Hematopoietic multipotent progenitor cell treated with erythropoietin and hydrocortisone succinate and interleukin-3 and kit ligand, for 6 days (in vitro differentiated cells): Measurements from ENCODE around the gene GEMIN5.
A peak's percentile ranks its signal among the peaks of the same experiment; 100 is the strongest.
"Not testable (repeated sequence)": the region's sequence is repeated elsewhere in the genome, so short reads cannot be mapped to it uniquely, and the experiment has no call there.

Source experiments
- DNase-seq: peaks from one replicate; pipeline ENCODE4 v3.0.0-alpha.2; 2015

GEMIN5 gene

DNA sequence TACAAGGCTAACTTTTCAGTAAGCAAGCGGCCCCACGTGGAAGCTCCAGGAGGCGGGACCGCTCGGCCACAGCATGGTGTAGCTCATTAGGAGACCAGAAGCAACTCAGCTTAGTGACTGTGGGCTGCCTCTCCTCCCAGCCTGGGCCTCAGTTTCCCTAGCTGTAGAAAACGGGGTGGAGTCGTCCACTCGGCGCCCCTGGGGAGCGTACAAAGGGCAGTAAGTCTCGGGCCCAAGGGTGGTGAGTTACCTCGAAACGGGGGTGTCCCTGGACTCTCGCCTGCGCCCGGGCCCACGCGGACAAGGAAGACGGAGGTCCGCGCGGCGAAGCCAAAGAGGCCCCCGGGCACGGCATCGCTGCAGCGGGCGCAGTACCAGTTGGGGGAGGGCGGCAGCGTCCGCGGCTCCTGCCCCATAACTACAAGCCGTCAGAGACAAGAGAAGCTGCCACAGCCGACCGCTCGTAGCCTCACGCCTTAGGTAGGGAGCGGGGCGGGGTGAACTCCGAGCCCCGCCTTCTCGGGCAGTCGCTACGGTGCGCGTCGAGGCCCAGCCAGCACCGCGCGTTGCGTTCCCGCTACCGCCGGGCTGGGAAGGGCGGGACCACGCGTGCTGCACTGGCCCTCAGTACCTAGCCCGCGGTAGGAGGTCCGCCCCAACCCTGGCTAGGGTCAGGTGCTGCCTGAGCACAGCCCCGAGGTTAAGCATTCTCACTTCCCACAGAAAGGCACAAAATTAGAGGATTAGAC, at the start of gene GEMIN5:
TSS of gene GEMIN5 (minus strand) at position 494 of the 749 bp plus-strand sequence. CDS start at position 416, 78 bp downstream.
- DNase-seq: peak; percentile 96

GRCh38 chr5:154986151-154986550, 48.1 kb upstream of the GEMIN5 start:
- no peak for DNase-seq

- no peak for DNase-seq
Observed at GRCh38 chr5:154984946-154985516, 47.0 kb upstream of the GEMIN5 start.

DNA sequence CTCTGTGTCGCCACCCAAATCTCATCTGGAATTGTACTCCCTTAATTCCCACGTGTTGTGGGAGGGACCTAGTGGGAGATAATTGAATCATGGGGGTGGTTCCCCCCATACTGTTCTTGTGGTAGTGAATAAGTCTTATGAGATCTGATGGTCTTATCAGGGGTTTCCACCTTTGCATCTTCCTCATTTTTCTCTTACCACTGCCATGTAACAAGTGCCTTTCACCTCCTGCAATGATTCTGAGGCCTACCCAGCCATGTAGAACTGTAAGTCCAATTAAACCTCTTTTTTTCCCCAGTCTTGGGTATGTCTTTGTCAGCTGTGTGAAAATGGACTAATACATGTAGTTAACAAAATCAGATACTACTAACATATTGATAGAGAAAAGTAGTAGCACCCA, 40.3 kb upstream of the GEMIN5 start:
- peak; percentile 54 for DNase-seq

GRCh38 chr5:154977409-154977808, 39.4 kb upstream of the GEMIN5 start:
- DNase-seq: peak; percentile 20

DNA sequence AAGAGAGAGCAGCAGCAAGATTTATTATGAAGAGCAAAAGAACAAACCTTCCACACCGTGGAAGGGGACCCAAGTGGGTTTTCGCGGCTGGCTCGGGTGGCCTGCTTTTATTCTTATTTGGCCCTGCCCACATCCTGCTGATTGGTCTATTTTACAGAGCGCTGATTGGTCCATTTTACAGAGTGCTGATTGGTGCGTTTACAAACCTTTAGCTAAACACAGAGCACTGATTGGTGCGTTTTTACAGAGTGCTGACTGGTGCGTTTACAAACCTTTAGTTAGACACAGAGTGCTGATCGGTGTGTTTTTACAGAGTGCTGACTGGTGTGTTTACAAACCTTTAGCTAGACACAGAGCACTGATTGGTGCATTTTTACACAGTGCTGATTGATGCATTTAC, 38.1 kb upstream of the GEMIN5 start:
- DNase-seq: not testable (repeated sequence)

GRCh38 chr5:154972476-154973080, 34.6 kb upstream of the GEMIN5 start:
- DNase-seq: peak; percentile 77

GRCh38 chr5:154971501-154971900, 33.5 kb upstream of the GEMIN5 start:
- DNase-seq: no peak

DNA sequence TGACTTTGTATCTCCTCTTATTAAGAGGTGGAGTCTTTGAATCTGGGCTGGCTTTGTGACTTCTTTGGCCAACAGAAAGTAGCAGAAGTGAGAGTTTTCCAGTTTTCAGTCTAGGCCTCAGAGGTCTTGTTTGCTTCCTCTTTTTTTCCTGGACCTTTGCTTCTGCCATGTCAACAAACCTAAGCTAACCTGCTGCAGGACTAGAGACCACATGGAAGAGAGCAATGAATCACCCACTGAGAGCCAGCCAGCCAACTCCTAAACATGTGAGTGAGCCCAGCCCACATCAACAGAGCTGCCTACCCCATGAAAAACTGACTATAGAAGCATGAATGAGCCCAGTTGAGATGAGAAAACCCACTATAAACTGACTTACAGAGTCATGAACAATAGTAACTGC, 32.7 kb upstream of the GEMIN5 start:
- peak; percentile 7 for DNase-seq

- DNase-seq: peak; percentile 35
Observed at GRCh38 chr5:154968953-154969352, 30.9 kb upstream of the GEMIN5 start.

GRCh38 chr5:154967421-154968024, 29.5 kb upstream of the GEMIN5 start:
- peak; percentile 47 for DNase-seq

GRCh38 chr5:154966874-154967273, 28.9 kb upstream of the GEMIN5 start:
- DNase-seq: no peak

- no peak for DNase-seq
Observed at GRCh38 chr5:154966081-154966841, 28.2 kb upstream of the GEMIN5 start.

- no peak for DNase-seq
Observed at GRCh38 chr5:154962494-154962893, 24.5 kb upstream of the GEMIN5 start.

DNA sequence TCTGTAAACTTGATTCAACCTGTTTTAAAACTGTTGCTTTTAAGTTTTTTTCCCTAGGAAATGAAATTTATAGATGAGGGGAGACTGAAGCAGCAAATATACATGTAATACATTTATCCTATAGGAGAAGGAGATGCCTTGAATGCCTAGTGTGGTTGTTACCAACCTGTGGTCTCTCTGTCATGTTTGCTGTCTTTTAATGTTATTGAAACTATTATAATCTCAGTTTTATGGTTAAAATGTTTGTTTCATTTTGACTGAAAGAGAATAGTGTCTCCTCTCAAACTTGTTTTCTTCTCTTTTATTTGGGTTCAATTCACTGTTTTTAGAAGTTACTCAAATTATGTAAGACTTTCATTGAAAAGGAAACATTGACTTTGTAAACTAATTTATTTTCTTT, 18.7 kb upstream of the GEMIN5 start:
- no peak for DNase-seq

GRCh38 chr5:154949781-154950180, 11.8 kb upstream of the GEMIN5 start:
- DNase-seq: no peak

DNA sequence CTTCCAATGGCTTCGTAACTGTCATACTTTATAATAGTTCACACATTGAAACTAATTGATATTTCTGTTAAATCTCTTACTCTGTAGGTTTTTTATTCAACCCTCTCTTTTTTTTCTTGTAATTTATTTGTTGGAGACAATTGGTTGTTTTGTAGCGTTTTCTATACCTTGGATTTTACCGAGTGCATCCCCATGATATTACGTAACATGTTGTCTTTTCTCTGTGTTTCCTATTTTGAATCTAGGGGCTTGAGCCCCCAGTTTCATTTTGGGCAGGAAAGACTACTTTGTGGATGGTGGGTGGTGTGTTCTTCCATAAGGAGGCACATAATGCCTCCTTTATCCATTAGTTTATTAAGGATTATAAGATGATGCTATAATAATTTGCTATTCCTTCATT, 10.3 kb upstream of the GEMIN5 start:
- DNase-seq: no peak

DNA sequence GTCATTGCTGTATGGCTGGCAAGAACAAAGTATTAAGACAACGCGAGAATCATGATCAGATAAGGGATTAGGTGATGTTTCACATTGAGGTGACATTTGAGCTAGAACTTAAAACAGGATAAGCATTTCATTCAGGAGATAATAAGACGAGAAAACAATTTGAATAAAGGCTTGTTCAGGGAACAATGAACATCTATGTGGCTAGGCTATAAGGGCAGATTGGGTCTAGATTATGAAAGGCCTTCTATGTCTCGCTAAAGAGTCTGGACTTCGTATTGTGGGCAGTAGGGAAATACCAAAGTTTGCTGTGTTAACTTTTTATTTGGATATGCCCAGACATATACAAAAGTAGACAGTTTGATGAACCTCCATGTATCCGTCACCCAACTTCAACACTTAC, 9.8 kb upstream of the GEMIN5 start:
- DNase-seq: no peak

DNA sequence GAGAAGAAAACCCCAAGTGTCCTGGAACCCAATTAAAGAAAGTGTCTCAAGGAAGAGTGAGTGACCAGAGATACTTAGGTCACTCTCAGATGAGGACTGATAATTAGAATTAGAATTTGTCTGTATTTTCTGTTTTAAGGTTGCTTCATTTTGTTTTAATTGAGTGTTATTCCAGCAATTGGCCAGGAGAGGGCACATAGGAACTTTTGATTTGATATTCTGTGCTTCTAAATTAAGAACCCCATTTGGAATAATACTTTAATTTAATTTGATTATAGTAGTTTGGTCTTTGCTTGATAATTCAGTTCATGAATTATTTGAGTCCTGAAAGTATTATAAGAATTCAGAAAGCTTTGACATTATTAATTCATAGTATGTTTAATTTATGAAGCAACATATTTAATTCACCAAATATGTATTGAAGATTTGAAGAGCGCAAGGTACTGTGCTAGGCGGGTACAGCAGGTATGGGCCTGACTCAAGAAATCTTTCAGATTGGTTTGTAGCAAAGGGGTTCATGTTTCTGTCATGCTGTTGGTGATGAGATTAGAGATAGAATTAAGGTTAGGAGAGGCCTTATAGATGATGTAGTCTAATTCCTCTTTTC, 7.8 kb upstream of the GEMIN5 start:
- peak; percentile 61 for DNase-seq

DNA sequence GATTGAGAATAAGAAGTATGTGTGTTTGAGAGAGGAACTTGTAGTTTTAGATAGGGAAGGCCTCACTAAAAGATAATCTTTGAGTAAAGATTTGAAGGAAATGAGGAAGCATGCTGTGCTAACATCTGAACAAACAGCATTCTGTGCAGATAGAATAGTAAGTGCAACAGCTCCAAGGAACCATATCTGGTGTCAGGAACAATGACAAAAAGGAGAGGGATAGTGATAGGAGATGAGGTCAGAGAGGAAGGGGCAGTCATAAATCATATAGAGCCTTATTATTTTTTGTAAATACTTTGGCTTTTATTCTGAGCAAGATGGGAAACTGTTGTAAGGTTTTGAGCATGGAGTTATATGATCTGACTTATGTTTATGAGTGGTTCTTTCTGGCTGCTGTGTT, 6.7 kb upstream of the GEMIN5 start:
- DNase-seq: peak; percentile 21

DNA sequence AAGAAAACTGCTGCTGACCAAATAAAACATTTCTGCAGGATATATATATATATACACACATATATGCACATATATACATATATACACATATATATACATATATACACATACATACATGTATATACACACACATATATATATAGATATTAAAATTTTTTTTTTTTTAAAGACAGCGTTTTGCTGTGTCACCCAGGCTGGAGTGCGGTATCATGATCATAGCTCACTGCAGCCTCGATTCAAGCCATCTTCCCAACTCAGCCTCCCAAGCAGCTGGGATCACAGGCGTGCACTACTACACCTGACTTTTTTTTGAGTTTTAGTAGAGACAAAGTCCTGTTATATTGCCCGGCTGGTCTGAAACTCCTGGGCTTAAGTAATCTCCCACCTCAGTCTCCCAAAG, 5.5 kb upstream of the GEMIN5 start:
- no peak for DNase-seq

DNA sequence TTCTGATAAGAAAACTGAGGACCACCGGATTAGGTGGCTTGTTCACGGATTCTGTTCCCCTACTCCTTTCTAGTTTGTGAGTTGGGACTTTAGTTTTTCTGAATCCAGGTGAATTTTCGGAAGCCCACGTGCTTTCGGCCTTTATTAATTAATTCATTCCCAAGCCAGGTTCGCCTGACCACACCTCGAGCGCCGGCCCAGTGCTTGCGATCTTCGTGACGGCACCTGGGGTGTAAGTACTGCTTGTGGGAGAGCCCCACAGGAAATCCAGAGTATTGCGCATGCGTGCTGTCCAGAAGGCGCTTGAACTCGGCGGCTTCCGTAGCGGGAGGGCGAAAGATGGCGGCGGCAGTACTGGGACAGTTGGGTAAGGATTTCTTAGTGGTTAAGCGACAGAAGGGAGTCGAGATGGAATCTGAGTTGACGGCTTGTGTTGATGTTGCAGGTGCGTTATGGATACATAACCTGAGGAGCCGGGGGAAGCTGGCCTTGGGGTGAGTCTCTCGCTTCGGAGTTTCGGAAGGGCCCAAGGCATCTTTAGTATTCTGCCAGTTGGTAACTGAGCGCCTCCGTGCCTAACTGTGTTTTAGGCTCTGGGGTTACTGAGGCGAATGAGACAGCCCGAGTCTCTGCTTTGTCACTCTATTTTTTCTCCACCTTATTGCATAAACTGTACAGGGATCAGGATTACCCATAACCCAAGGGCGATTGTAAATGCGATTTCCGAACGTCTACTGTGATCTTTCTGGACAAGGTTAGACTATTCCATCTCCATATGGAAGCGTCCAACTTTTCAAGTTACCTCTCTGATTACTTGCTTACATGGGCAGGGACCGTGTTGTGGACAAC, 3.0 kb upstream of the GEMIN5 start, which contains the start of gene MRPL22:
TSS of gene MRPL22 (plus strand) at position 302 of the 849 bp plus-strand sequence. CDS start at position 340, 38 bp downstream.
- peak; percentile 98 for DNase-seq
